Measurements from ENCODE around the gene AKR1C1.

DNA sequence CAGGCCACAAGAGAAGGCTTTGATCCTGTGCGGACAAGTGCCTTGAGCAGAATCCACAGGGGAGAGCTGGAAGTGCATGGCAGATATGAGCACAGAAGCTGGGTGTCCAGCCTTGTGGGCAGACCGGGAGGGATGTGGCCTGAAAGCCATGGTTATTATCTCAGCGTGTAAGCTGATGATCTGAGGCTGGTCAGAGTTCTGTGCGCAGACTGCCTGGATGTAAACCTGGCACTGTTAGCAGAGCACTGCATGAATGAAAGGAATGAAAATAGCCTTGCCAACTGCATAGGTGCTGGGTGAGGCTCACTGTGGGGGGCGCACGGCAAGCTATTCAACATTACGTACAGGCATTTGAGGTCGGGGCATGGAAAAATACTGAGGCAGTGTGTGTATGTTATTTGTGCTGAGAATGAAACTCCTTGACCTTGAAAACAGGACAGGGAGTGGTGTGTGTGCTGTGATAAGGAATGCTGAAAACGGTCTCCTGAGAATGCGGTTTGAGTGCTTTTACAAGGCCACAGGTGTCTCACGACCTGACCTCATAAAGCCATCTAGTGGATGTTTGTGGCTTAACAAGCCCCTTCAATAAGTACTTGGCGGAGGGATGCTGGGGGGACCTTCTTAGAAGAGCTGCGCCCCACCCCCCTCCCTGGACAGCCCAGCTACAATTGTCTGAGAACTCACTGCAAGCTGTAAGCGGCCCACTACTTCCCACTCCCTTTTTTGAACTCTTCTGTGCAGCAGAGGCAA lies 18.7 kb downstream of the AKR1C1 start:
- 0 out of 2 replicates have a peak, but pooled peaks have one; percentile 49 for TF ChIP-seq ZSCAN29 (CRISPR knock-in tag; conservative IDR thresholded peaks at IDR 0.05)
- peak; percentile 82 for TF ChIP-seq SMC3 (IDR thresholded peaks at IDR 0.05; ENCODE audit: low read length)
- TF ChIP-seq, protein P1, sequence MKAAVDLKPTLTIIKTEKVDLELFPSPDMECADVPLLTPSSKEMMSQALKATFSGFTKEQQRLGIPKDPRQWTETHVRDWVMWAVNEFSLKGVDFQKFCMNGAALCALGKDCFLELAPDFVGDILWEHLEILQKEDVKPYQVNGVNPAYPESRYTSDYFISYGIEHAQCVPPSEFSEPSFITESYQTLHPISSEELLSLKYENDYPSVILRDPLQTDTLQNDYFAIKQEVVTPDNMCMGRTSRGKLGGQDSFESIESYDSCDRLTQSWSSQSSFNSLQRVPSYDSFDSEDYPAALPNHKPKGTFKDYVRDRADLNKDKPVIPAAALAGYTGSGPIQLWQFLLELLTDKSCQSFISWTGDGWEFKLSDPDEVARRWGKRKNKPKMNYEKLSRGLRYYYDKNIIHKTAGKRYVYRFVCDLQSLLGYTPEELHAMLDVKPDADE (CRISPR knock-in tag; IDR thresholded peaks at IDR 0.05) = no peak
- peak; percentile 78 for TF ChIP-seq CTCF (CRISPR knock-in tag; IDR thresholded peaks at IDR 0.05)
- no peak for TF ChIP-seq ARNT (IDR thresholded peaks at IDR 0.05)
- TF ChIP-seq POLR2AphosphoS5 (IDR thresholded peaks at IDR 0.05; ENCODE audit: low read depth, low read length) = peak; percentile 81
- TF ChIP-seq, protein P2, sequence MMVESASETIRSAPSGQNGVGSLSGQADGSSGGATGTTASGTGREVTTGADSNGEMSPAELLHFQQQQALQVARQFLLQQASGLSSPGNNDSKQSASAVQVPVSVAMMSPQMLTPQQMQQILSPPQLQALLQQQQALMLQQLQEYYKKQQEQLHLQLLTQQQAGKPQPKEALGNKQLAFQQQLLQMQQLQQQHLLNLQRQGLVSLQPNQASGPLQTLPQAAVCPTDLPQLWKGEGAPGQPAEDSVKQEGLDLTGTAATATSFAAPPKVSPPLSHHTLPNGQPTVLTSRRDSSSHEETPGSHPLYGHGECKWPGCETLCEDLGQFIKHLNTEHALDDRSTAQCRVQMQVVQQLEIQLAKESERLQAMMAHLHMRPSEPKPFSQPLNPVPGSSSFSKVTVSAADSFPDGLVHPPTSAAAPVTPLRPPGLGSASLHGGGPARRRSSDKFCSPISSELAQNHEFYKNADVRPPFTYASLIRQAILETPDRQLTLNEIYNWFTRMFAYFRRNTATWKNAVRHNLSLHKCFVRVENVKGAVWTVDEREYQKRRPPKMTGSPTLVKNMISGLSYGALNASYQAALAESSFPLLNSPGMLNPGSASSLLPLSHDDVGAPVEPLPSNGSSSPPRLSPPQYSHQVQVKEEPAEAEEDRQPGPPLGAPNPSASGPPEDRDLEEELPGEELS (CRISPR knock-in tag; IDR thresholded peaks at IDR 0.05) = no peak
- no peak for TF ChIP-seq DPF2 (CRISPR knock-in tag; IDR thresholded peaks at IDR 0.05; ENCODE audit: borderline replicate concordance, low read depth)
- TF ChIP-seq ZBTB8A (CRISPR knock-in tag; IDR thresholded peaks at IDR 0.05; ENCODE audit: borderline replicate concordance, low read depth) = peak; percentile 56; the same call in 1 of the 2 replicates
- no peak for TF ChIP-seq IKZF4 (CRISPR knock-in tag; IDR thresholded peaks at IDR 0.05; ENCODE audit: borderline replicate concordance, low read depth, not compliant biosample characterization)
- TF ChIP-seq, protein P3, sequence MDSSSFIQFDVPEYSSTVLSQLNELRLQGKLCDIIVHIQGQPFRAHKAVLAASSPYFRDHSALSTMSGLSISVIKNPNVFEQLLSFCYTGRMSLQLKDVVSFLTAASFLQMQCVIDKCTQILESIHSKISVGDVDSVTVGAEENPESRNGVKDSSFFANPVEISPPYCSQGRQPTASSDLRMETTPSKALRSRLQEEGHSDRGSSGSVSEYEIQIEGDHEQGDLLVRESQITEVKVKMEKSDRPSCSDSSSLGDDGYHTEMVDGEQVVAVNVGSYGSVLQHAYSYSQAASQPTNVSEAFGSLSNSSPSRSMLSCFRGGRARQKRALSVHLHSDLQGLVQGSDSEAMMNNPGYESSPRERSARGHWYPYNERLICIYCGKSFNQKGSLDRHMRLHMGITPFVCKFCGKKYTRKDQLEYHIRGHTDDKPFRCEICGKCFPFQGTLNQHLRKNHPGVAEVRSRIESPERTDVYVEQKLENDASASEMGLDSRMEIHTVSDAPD (CRISPR knock-in tag; IDR thresholded peaks at IDR 0.05) = no peak
- no peak for TF ChIP-seq PHF20 (CRISPR knock-in tag; IDR thresholded peaks at IDR 0.05)
- no peak for TF ChIP-seq NFE2L1 (CRISPR knock-in tag; IDR thresholded peaks at IDR 0.05; ENCODE audit: borderline replicate concordance)
- peak; percentile 81 for TF ChIP-seq STAG1 (CRISPR knock-in tag; IDR thresholded peaks at IDR 0.05)

All from HepG2 (cell line).